PC-9 (cell line): Measurements from ENCODE around the gene OSBPL8. TPM values are rescaled to one million over a fixed set of nuclear protein-coding genes. Genes with fewer than 3 reads are reported as not detected.

Source experiments
- BruUV-seq: library from RNA; stranded (reverse); fragments of 400-500 nt; replicated peaks from 2 replicates; lab custom pipeline; 2021; lab: Mats Ljungman, UMichigan
- CTCF ChIA-PET: fragments of 300-600 bp; sonication (Branson Sonifier 250); formaldehyde crosslinking; loops from one replicate; lab custom pipeline; 2022; ENCODE audit warnings: antibody characterized with exemption; lab: Charles Lee
- POLR2A ChIA-PET: fragments of 300-600 bp; sonication (Branson Sonifier 250); formaldehyde crosslinking; loops from one replicate; lab custom pipeline; 2022; ENCODE audit warnings: antibody characterized with exemption; ENCODE audit not compliant: unreplicated experiment; lab: Charles Lee
- DNase-seq, 2 experiments: peaks; one replicate each; pipeline versions ENCODE4 v3.0.0 to v3.0.0-alpha.2; 2015 to 2022; ENCODE audit warnings: mixed read lengths in 1 of 2
- H2AFZ ChIP-seq: fragments of 200-600 bp; sonication (generic); 2 replicates; pipeline ENCODE4 v1.8.1; 2017; ENCODE audit warnings: antibody characterized with exemption
- H3F3A ChIP-seq: fragments of 200-600 bp; sonication (generic); 2 replicates; pipeline ENCODE4 v1.8.1; 2017; ENCODE audit warnings: antibody characterized with exemption, mild to moderate bottlenecking, low read depth; ENCODE audit not compliant: insufficient read depth
- H3K27ac ChIP-seq: fragments of 200-600 bp; sonication (generic); 2 replicates; pipeline ENCODE4 v1.6.1; 2016; ENCODE audit warnings: mixed run types
- H3K27me3 ChIP-seq: fragments of 200-600 bp; sonication (generic); 2 replicates; pipeline ENCODE4 v1.6.1; 2016; ENCODE audit warnings: low read depth, mixed run types; ENCODE audit not compliant: insufficient read depth
- H3K36me3 ChIP-seq: fragments of 200-600 bp; sonication (generic); 2 replicates; pipeline ENCODE4 v1.6.1; 2016; ENCODE audit warnings: low read depth, mixed run types
- H3K4me1 ChIP-seq: fragments of 200-600 bp; sonication (generic); replicated peaks from 2 replicates; pipeline ENCODE4 v1.6.1; 2016; ENCODE audit warnings: mixed run types; ENCODE audit not compliant: insufficient read depth
- H3K4me2 ChIP-seq: fragments of 200-600 bp; sonication (generic); 2 replicates; pipeline ENCODE4 v1.6.1; 2017; ENCODE audit warnings: mixed run types
- H3K4me3 ChIP-seq: fragments of 200-600 bp; sonication (generic); 2 replicates; pipeline ENCODE4 v1.6.1; 2016; ENCODE audit warnings: mixed run types
- H3K79me2 ChIP-seq: fragments of 200-600 bp; sonication (generic); 2 replicates; pipeline ENCODE4 v1.6.1; 2017; ENCODE audit warnings: low read depth, mixed run types
- H3K9me2 ChIP-seq: fragments of 200-600 bp; sonication (generic); 2 replicates; pipeline ENCODE4 v1.8.1; 2017; ENCODE audit warnings: mild to moderate bottlenecking; ENCODE audit not compliant: insufficient read depth
- H3K9me3 ChIP-seq: fragments of 200-600 bp; sonication (generic); 2 replicates; pipeline ENCODE4 v1.8.1; 2016; ENCODE audit warnings: low read depth; ENCODE audit not compliant: insufficient read depth
- H4K20me1 ChIP-seq: fragments of 200-600 bp; sonication (generic); 2 replicates; pipeline ENCODE4 v1.8.1; 2017; ENCODE audit not compliant: insufficient read depth
- EZH2 ChIP-seq: fragments of 200-600 bp; sonication (generic); IDR thresholded peaks from 2 replicates; pipeline ENCODE4 v1.8.0; 2017; ENCODE audit warnings: antibody characterized with exemption, low read depth
- intact Hi-C: fragments of 100-400 bp; cut with micrococcal nuclease; formaldehyde crosslinking; loops from one replicate; pipeline ENCODE4 v1.10.0; 2022; ENCODE audit not compliant: unreplicated experiment
- total RNA-seq: library from RNA; stranded (reverse); gene quantifications from 2 replicates; pipeline ENCODE4 v1.2.3, GENCODE V29; 2021
- TF ChIP-seq, protein P1 (sequence below): fragments of 200-600 bp; sonication (generic); conservative IDR thresholded peaks from 2 replicates; pipeline ENCODE4 v1.6.1; 2017; ENCODE audit warnings: mixed run types, antibody characterized with exemption, mild to moderate bottlenecking, moderate library complexity

The OSBPL8 gene
- total RNA-seq, 1 experiment from 2014 or later = 53.2 TPM

DNA sequence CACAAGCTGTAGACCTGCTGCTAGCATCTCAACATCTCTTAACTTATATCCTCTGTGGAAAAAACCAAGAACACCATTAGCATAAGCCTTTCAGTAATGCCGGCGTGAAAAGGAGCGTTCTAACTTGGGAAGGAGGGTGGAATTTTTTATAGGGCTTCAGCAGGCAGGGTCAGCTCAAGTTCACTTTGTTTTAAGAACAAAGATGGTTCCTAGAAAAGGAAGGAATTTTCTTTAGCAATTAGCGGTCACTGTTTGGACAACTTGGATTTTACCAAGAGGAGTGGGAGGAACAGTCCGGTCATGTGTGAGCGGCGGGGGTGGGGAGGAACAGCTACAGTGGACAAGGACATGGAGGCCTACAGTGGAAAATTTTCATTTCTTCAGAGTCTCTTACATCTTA is 247.3 kb downstream of the OSBPL8 start:
- H3K4me1 ChIP-seq = 0 out of 2 replicates have a peak, but pooled peaks cover 6% of the 10 kb centered on the region
- H3K9me2 ChIP-seq = no peaks in the 10 kb centered on the region
- H2AFZ ChIP-seq = no peak overlapping the region
- intact Hi-C loops = no loop called here
- no TSS peak for BruUV-seq
- no peaks in the 10 kb centered on the region for H3K36me3 ChIP-seq
- no peak overlapping the region for H3K4me2 ChIP-seq
- H3K27me3 ChIP-seq = no peaks in the 10 kb centered on the region
- no peaks in the 10 kb centered on the region for H3K79me2 ChIP-seq
- no peak overlapping the region for H3K4me3 ChIP-seq
- no peaks in the 10 kb centered on the region for H3K9me3 ChIP-seq
- TF ChIP-seq, protein P1, sequence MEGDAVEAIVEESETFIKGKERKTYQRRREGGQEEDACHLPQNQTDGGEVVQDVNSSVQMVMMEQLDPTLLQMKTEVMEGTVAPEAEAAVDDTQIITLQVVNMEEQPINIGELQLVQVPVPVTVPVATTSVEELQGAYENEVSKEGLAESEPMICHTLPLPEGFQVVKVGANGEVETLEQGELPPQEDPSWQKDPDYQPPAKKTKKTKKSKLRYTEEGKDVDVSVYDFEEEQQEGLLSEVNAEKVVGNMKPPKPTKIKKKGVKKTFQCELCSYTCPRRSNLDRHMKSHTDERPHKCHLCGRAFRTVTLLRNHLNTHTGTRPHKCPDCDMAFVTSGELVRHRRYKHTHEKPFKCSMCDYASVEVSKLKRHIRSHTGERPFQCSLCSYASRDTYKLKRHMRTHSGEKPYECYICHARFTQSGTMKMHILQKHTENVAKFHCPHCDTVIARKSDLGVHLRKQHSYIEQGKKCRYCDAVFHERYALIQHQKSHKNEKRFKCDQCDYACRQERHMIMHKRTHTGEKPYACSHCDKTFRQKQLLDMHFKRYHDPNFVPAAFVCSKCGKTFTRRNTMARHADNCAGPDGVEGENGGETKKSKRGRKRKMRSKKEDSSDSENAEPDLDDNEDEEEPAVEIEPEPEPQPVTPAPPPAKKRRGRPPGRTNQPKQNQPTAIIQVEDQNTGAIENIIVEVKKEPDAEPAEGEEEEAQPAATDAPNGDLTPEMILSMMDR = no peak
- no peak for TF ChIP-seq EZH2
- no peak overlapping the region for H3K27ac ChIP-seq
- H3F3A ChIP-seq = peaks cover 3% of the 10 kb centered on the region; the same call in 1 of the 2 replicates
- no peak for DNase-seq
- H4K20me1 ChIP-seq = no peaks in the 10 kb centered on the region
- CTCF ChIA-PET = no interaction called here
- POLR2A ChIA-PET = no interaction called here

DNA sequence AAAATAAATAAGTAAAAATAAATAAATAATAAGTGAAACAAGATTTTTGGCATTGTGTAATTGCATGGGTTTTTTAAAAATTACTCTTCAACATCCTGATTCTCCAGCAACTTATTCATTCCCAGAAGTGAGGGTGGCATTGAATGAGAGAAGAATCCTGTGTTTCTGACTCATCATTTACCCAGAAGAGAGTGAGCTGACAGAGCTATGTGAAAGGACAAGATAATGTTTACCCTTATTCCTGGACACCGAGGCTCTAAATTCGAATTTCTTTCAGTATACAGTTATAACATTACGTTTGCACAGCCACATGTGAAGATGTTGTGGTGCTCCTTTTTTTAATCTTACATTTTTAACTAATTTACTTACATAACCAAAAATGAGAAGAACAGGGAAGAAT is 247.8 kb downstream of the OSBPL8 start:
- peaks cover 4% of the 10 kb centered on the region; the same call in 1 of the 2 replicates for H3F3A ChIP-seq
- H2AFZ ChIP-seq = no peak overlapping the region
- TF ChIP-seq EZH2 = no peak
- TF ChIP-seq, protein P1 = no peak
- no TSS peak for BruUV-seq
- H4K20me1 ChIP-seq = no peaks in the 10 kb centered on the region
- no peak overlapping the region for H3K4me2 ChIP-seq
- no peaks in the 10 kb centered on the region for H3K36me3 ChIP-seq
- H3K9me2 ChIP-seq = no peaks in the 10 kb centered on the region
- no peak for DNase-seq
- ChIA-PET POLR2A (no interaction called here), CTCF (no interaction called here)
- peaks cover 9% of the 10 kb centered on the region; the same call in 1 of the 2 replicates for H3K4me1 ChIP-seq
- no peaks in the 10 kb centered on the region for H3K27me3 ChIP-seq
- no peaks in the 10 kb centered on the region for H3K79me2 ChIP-seq
- intact Hi-C loops = no loop called here
- H3K9me3 ChIP-seq = no peaks in the 10 kb centered on the region
- H3K27ac ChIP-seq = no peak overlapping the region
- H3K4me3 ChIP-seq = no peak overlapping the region

DNA sequence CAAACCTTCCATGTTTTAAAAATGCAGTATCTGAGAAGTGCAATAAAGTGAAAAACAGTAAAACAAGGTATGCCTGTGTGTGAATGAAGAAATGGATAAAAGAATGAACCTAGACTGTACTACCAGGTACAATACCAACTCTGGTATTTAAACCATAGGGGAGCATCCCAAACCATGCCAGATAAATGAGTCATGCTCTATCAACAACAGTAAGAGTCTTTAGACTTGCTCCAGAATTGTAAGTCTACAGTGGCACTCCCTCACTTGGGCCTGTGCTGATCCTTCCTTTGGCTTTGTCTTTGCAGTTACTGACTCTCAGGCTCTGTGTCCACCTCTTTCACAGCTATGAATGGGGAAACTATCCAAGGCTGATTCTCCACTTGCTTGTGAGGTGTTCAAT is 249.5 kb downstream of the OSBPL8 start:
- ChIA-PET CTCF (no interaction called here), POLR2A (interaction anchor here (0.8 kb wide), 1 partner anchor 17 kb away, joined by 5 read pairs; no protein-coding TSS in a partner anchor)
- no TSS peak for BruUV-seq
- Histone ChIP-seq H3K79me2 (no peaks in the 10 kb centered on the region), H3K36me3 (no peaks in the 10 kb centered on the region), H3K9me3 (no peaks in the 10 kb centered on the region), H2AFZ (no peak overlapping the region; the same call in 1 of the 2 replicates), H3K27me3 (no peaks in the 10 kb centered on the region), H4K20me1 (no peaks in the 10 kb centered on the region), H3K4me1 (peaks cover 10% of the 10 kb centered on the region; the same call in 1 of the 2 replicates), H3K9me2 (no peaks in the 10 kb centered on the region), H3F3A (peaks cover 4% of the 10 kb centered on the region; the same call in 1 of the 2 replicates), H3K4me2 (no peak overlapping the region), H3K27ac (no peak overlapping the region), H3K4me3 (no peak overlapping the region)
- no peak for TF ChIP-seq EZH2
- TF ChIP-seq, protein P1 = no peak
- peak; percentile 18 to 52 for DNase-seq
- intact Hi-C loops = no loop called here
